ENCODE data around the gene COL5A1. TPM values are rescaled to one million over a fixed set of nuclear protein-coding genes. Genes with fewer than 3 reads are reported as not detected.

COL5A1 gene
- total RNA-seq, 4 donors from 2014 or later, result 4.0 to 12.8 (median 6.3) TPM

DNA sequence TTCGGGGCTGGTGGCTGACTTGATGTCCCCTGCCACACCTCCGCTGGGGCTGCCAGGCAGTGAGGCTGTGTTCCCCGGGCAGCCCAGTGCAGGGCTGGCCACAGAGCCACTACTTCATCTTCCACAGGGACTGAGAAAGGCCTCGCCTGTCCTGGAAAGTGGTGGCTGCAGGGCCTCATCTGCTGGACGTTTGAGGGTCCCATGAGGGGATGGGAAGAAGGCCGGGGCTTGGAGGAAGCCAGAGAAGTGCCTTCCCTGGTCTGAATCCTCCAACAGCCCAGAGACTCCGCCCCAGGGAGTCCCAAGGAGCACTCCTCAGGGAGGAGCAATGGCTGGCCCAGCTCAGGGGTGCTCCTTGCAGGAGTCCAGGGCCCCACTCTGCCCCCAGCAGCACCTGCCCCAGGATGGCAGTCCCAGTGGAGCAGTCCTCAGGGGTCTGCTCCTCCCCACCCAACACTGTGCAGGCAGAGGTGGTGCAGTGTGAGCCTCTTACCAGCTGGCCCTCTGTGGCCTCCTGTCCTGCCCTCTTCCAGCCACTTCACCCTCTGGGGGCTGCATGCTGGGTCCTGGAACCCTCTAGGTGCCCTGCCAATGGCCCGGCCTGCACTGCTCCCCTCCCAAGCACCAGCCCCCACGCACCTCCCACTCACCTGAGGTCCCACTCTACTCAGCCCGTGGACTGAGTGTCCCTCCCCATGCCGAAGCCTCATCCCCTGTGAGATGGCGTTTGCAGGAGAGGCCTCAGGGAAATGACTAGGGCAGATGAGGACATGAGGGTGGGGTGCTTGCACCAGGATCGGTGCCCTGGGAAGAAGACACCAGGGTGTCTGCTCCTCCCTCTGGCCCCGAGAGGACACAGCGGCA, 47.3 kb upstream of the COL5A1 start:
- Histone ChIP-seq H3K27me3 (peaks cover 0 to 34% (median 0%) of the 10 kb centered on the region in 4 donors), H3K4me3 (no peak overlapping the region), H3K36me3 (no peaks in the 10 kb centered on the region), H3K9me3 (no peaks in the 10 kb centered on the region), H3K4me1 (peaks cover 0 to 20% (median 0%) of the 10 kb centered on the region in 3 donors), H3K27ac (no peak overlapping the region)
- intact Hi-C loops (cut with DNase I), result loop anchor here (10.0 kb wide), 1 partner anchor 60 kb away; no protein-coding TSS in a partner anchor
- WGBS, 2 donors, result 80 to 100% methylated on average over 1 of the region's 15 CpGs
- DNase-seq, result no peak
- TF ChIP-seq, protein P1, sequence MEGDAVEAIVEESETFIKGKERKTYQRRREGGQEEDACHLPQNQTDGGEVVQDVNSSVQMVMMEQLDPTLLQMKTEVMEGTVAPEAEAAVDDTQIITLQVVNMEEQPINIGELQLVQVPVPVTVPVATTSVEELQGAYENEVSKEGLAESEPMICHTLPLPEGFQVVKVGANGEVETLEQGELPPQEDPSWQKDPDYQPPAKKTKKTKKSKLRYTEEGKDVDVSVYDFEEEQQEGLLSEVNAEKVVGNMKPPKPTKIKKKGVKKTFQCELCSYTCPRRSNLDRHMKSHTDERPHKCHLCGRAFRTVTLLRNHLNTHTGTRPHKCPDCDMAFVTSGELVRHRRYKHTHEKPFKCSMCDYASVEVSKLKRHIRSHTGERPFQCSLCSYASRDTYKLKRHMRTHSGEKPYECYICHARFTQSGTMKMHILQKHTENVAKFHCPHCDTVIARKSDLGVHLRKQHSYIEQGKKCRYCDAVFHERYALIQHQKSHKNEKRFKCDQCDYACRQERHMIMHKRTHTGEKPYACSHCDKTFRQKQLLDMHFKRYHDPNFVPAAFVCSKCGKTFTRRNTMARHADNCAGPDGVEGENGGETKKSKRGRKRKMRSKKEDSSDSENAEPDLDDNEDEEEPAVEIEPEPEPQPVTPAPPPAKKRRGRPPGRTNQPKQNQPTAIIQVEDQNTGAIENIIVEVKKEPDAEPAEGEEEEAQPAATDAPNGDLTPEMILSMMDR (IDR thresholded peaks at IDR 0.05), result no peak
- no peak for TF ChIP-seq POLR2A (IDR thresholded peaks at IDR 0.05)

DNA sequence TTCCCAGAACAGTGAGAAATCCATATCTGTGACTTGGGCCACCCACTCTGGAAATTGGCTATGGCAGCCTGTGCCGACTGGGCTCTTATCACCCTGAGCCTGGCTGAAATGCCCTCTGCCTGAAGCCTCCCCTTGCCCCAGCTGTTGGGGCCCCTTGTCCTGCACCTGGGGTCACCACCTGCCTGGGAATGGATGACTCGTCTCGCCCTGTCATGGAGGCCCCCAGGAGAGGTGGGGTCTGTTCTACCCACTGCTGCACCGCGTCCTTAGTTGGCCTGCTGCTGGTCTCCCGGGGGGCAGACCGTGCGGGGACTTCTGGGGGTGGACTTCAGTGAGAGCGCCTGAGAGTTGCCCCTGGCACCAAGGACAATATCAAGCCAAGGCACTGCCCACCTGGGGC, 46.6 kb upstream of the COL5A1 start:
- Histone ChIP-seq H3K4me3 (no peak overlapping the region), H3K36me3 (no peaks in the 10 kb centered on the region), H3K9me3 (no peaks in the 10 kb centered on the region), H3K27ac (no peak overlapping the region), H3K4me1 (peaks cover 0 to 20% (median 0%) of the 10 kb centered on the region in 3 donors), H3K27me3 (peaks cover 0 to 35% (median 0%) of the 10 kb centered on the region in 4 donors)
- intact Hi-C loops (cut with DNase I), result loop anchor here (10.0 kb wide), 1 partner anchor 60 kb away; no protein-coding TSS in a partner anchor
- no CpG with 5 or more reads among the region's 9 CpGs for WGBS, 2 donors
- no peak for DNase-seq
- TF ChIP-seq, protein P1 (IDR thresholded peaks at IDR 0.05), result no peak
- no peak for TF ChIP-seq POLR2A (IDR thresholded peaks at IDR 0.05)

DNA sequence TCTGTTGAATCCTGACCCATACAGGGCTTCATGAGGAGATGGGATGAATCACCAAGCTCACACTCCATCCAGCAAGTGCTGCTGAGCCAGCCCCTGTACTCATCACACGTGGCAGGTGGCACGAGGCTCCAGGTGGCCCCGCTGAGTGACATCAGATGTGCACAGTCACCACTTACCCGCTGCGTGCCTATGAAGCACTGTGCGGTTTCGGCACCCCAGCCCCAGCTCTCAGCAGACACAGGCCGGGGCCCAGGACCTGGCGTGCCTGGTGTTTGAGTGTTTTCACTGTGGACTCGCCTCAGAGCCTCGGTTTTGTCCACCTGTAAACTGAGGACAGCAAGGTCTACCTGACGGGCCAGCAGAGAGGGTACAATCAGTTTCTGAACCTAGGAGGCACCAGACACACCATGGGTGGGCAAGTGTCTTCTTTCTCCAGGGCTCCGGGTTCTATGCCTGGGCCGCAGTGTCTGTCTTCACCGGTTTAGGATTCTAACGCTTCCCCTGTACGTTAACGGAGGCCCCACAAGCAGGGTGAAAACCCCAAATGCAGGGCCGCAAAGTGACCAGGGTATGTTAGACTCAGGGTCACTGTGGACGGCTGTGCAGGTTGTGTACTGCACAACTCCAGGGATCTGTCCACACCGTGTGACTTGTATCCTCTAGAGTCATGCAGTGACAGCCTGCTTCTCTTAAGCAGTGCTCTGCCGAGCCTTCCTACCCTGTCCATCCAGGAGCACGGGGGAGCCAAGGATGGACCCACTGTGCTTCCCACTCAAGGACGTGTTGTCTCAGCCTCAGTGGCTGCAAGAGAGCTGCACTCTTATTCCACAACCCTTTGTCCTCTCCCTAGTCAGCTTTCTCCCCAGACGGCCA, 44.3 kb upstream of the COL5A1 start:
- 70 to 77% methylated on average over 7 to 16 of the region's 25 CpGs for WGBS, 2 donors
- TF ChIP-seq POLR2A (IDR thresholded peaks at IDR 0.05), result no peak
- TF ChIP-seq, protein P1 (IDR thresholded peaks at IDR 0.05), result no peak
- Histone ChIP-seq H3K9me3 (peaks cover 0 to 6% (median 0%) of the 10 kb centered on the region in 3 donors), H3K4me1 (peaks cover 0 to 5% (median 0%) of the 10 kb centered on the region in 3 donors), H3K27me3 (peaks cover 0 to 42% (median 0%) of the 10 kb centered on the region in 4 donors), H3K36me3 (no peaks in the 10 kb centered on the region), H3K4me3 (no peak overlapping the region), H3K27ac (no peak overlapping the region)
- no peak for DNase-seq
- intact Hi-C loops (cut with DNase I), result loop anchor here (10.0 kb wide), 1 partner anchor 58 kb away; no protein-coding TSS in a partner anchor

DNA sequence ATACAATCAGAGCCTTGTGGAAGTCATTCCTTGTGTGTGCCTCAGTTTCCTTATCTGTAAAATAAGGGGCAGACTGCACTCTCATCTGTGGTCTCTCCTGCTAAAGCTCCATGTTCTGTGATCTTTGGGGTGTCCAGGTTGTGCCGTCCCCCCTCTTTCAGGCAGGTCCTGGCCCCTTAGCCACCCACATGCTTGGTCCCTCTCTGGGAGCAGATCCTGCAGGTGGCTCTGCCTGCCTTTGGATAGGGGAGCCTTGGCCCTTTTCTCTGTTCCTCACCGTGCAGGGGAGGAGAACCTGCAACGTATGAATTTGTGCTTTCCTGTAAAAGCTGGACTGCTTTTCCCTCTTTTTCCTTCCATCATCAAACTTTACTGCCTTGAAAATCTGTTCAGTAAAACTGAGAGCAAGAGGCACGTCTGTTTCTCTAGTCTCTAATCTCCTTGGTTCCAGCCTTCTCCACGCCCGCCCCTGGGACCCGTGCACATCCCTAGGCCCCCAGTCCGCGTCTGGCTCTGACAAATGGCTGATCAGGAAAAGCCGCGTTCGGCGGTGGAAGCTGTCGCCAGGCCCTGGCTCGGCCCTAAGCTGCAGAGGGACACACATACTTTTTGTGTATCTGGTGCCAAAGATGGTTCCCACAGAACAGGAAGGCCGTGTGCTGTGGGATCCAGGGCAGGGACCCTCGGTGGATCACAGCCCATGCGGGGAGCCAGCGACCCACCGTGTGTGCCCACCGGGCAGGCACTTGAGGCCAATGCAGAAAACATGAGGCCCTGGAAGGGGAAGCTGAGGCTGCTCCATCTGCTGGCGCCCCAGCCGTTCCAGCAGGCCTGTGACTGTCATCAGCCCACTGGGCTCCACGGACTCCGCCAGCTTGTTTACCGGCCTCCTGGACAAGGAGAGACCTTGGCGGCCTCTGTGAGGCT, 43.4 kb upstream of the COL5A1 start:
- Histone ChIP-seq H3K9me3 (peaks cover 0 to 6% (median 0%) of the 10 kb centered on the region in 3 donors), H3K27me3 (peaks cover 0 to 41% (median 0%) of the 10 kb centered on the region in 4 donors), H3K4me1 (no peaks in the 10 kb centered on the region), H3K4me3 (no peak overlapping the region), H3K36me3 (no peaks in the 10 kb centered on the region), H3K27ac (no peak overlapping the region)
- 44 to 49% methylated on average over 18 to 20 of the region's 27 CpGs for WGBS, 2 donors
- intact Hi-C loops (cut with DNase I), result loop anchor here (10.0 kb wide), 1 partner anchor 57 kb away; no protein-coding TSS in a partner anchor
- DNase-seq, result no peak
- no peak for TF ChIP-seq POLR2A (IDR thresholded peaks at IDR 0.05)
- TF ChIP-seq, protein P1 (IDR thresholded peaks at IDR 0.05), result no peak

All from esophagus squamous epithelium (tissue), 5 donors.